HG03108 (cell line): ENCODE results near the gene R3HDM2.
"Not testable (repeated sequence)": the region's sequence is repeated elsewhere in the genome, so short reads cannot be mapped to it uniquely, and the experiment has no call there.

Source experiments
- ATAC-seq: cut with Tn5 transposase; IDR thresholded peaks from one replicate; pipeline ENCODE4 v1.9.1; 2021; ENCODE audit warnings: moderate library complexity; ENCODE audit not compliant: unreplicated experiment

R3HDM2 gene

GRCh38 chr12:57429473-57430111 is 1.3 kb downstream of the R3HDM2 start:
- no peak for ATAC-seq

GRCh38 chr12:57428965-57429364 is 1.9 kb downstream of the R3HDM2 start:
- no peak for ATAC-seq

GRCh38 chr12:57426948-57427347 is 3.9 kb downstream of the R3HDM2 start:
- not testable (repeated sequence) for ATAC-seq

GRCh38 chr12:57420482-57420881 is 10.4 kb downstream of the R3HDM2 start:
- ATAC-seq = no peak

- ATAC-seq = no peak
Measured at GRCh38 chr12:57419495-57419894, 11.3 kb downstream of the R3HDM2 start.

- ATAC-seq = no peak
Measured at GRCh38 chr12:57418255-57418654, 12.6 kb downstream of the R3HDM2 start.

- no peak for ATAC-seq
Measured at GRCh38 chr12:57416039-57416996, 14.5 kb downstream of the R3HDM2 start.

- ATAC-seq = no peak
Measured at GRCh38 chr12:57415088-57415487, 15.8 kb downstream of the R3HDM2 start.

GRCh38 chr12:57414160-57414559 is 16.7 kb downstream of the R3HDM2 start:
- ATAC-seq = not testable (repeated sequence)

GRCh38 chr12:57410534-57410933 is 20.3 kb downstream of the R3HDM2 start:
- ATAC-seq = no peak

- no peak for ATAC-seq
Measured at GRCh38 chr12:57404966-57405640, 25.7 kb downstream of the R3HDM2 start.

GRCh38 chr12:57402156-57402555 is 28.7 kb downstream of the R3HDM2 start:
- not testable (repeated sequence) for ATAC-seq

GRCh38 chr12:57401165-57401564 is 29.7 kb downstream of the R3HDM2 start:
- no peak for ATAC-seq

- not testable (repeated sequence) for ATAC-seq
Measured at GRCh38 chr12:57399718-57400463, 31.0 kb downstream of the R3HDM2 start.

- no peak for ATAC-seq
Measured at GRCh38 chr12:57397441-57397840, 33.4 kb downstream of the R3HDM2 start.

- no peak for ATAC-seq
Measured at GRCh38 chr12:57395121-57395520, 35.7 kb downstream of the R3HDM2 start.

GRCh38 chr12:57390174-57390573 is 40.7 kb downstream of the R3HDM2 start:
- ATAC-seq = no peak

GRCh38 chr12:57389033-57389432 is 41.8 kb downstream of the R3HDM2 start:
- no peak for ATAC-seq

GRCh38 chr12:57388425-57388824 is 42.4 kb downstream of the R3HDM2 start:
- ATAC-seq = no peak

GRCh38 chr12:57386187-57386720 is 44.6 kb downstream of the R3HDM2 start:
- no peak for ATAC-seq

GRCh38 chr12:57385586-57385985 is 45.3 kb downstream of the R3HDM2 start:
- ATAC-seq = no peak
